ENCODE data around the gene INHBB. TPM values are rescaled to one million over a fixed set of nuclear protein-coding genes. Genes with fewer than 3 reads are reported as not detected.
A peak's percentile ranks its signal among the peaks of the same experiment; 100 is the strongest.

The INHBB gene
- total RNA-seq: not detected

DNA sequence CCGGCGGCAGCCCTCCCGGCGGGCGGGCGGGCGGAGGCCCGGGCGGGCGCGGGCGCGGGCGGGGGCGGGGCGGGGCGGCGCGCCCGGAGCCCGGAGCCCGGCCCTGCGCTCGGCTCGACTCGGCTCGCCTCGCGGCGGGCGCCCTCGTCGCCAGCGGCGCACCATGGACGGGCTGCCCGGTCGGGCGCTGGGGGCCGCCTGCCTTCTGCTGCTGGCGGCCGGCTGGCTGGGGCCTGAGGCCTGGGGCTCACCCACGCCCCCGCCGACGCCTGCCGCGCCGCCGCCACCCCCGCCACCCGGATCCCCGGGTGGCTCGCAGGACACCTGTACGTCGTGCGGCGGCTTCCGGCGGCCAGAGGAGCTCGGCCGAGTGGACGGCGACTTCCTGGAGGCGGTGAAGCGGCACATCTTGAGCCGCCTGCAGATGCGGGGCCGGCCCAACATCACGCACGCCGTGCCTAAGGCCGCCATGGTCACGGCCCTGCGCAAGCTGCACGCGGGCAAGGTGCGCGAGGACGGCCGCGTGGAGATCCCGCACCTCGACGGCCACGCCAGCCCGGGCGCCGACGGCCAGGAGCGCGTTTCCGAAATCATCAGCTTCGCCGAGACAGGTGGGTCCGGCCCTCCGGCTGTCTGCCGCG lies at the start of gene INHBB:
Gene INHBB, plus strand, starts transcription at position 111 of the 641 bp plus-strand sequence. Its CDS starts 53 bp downstream, at position 164.
- peaks cover 38 to 51% of the 10 kb centered on the region in 2 donors for H3K27me3 Mint-ChIP-seq
- H3K27ac Mint-ChIP-seq: no peak within 1 kb of the TSS
- DNase-seq (ENCODE audit: low spot score) (no peak), ATAC-seq (peak in 1 of 2 donors; percentile 57)
- H3K4me3 Mint-ChIP-seq: peak within 1 kb of the TSS; percentile 72
- no peaks in the 10 kb centered on the region for H3K9me3 Mint-ChIP-seq
- H3K4me1 Mint-ChIP-seq (ENCODE audit: low read depth in 2 of 2): peaks cover 6 to 14% of the 10 kb centered on the region in 2 donors
- H3K36me3 Mint-ChIP-seq: no peaks in the 10 kb centered on the region

DNA sequence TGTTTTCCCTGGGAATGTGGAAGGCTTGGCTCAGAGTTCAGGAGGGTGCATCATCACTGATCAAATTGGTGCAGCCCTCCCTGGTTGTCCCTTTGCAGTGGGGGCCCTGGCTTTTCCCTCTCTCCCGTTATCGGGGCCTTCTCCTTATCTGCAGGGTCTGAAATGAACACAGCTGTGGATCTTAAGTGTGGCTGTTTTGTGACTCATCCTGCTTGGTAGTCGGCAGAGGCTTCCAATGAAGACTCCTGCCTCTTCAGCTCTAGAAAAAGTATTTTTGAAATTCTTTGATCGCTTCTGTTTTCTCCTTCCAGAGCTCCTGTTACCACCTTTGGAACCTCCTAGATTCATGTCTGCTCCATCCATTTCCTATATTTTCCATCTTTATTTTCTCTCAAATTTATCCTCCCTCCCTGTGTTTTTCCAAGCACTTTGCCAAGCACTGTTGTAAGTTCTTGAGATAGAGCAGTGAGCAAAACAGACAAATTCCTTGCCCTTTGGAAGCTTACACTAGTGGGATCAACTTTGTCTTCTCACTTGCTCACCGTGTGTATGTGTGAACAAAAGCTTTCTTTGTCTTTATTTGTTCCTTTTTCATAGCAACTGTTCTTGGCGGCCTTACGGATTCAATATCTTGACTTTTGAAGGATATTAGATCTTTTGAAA lies 47.6 kb upstream of the INHBB start:
- H3K4me1 Mint-ChIP-seq (ENCODE audit: low read depth in 2 of 2): peaks cover 4 to 12% of the 10 kb centered on the region in 2 donors
- H3K27me3 Mint-ChIP-seq: no peaks in the 10 kb centered on the region
- no peak overlapping the region for H3K27ac Mint-ChIP-seq
- peaks cover 16% of the 10 kb centered on the region for H3K36me3 Mint-ChIP-seq
- ATAC-seq: no peak
- no peak overlapping the region for H3K4me3 Mint-ChIP-seq
- no peaks in the 10 kb centered on the region for H3K9me3 Mint-ChIP-seq
- DNase-seq (ENCODE audit: low spot score): no peak

DNA sequence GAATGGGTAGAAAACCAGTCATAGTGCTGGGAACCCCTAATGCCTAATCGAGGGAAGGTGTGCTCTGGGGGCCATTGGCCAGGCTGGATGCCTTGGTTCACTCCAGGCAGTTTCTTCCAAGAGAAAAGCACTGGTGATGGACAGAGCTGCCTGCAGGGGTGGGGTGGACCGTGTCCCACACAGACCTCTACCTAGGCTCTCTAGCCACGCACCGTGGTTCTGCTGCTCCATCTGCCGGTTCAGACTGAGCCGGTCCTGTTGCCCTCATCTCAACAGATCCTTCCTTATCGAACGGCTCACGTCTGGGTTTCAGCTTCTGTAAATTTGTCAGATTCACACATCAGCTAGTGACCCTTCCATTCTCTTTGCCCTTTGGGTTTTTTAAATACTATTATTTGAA lies 46.9 kb upstream of the INHBB start:
- H3K4me1 Mint-ChIP-seq (ENCODE audit: low read depth in 2 of 2): peaks cover 4 to 14% of the 10 kb centered on the region in 2 donors
- ATAC-seq: no peak
- H3K4me3 Mint-ChIP-seq: no peak overlapping the region
- no peak overlapping the region for H3K27ac Mint-ChIP-seq
- no peak for DNase-seq (ENCODE audit: low spot score)
- peaks cover 13% of the 10 kb centered on the region for H3K36me3 Mint-ChIP-seq
- H3K9me3 Mint-ChIP-seq: no peaks in the 10 kb centered on the region
- no peaks in the 10 kb centered on the region for H3K27me3 Mint-ChIP-seq

DNA sequence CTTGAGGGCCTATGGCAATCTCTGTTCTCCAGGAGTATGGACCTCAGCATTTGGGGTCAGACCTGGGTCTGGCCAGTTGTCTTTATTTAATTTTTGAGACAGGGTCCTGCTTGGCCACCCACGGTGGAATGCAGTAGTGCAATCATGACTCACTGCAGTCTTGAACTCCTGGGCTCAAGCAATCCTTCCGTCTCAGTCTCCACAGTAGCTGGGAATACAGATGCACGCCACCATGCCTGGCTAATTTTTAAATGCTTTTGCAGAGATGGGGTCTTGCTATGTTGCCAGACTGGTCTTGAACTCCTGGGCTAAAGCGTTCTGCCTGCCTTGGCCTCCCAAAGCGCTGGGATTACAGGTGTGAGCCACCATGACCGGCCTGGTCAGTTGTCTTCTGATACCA lies 46.4 kb upstream of the INHBB start:
- no peak for DNase-seq (ENCODE audit: low spot score)
- peaks cover 4 to 14% of the 10 kb centered on the region in 2 donors for H3K4me1 Mint-ChIP-seq (ENCODE audit: low read depth in 2 of 2)
- no peak overlapping the region for H3K27ac Mint-ChIP-seq
- no peaks in the 10 kb centered on the region for H3K9me3 Mint-ChIP-seq
- no peaks in the 10 kb centered on the region for H3K27me3 Mint-ChIP-seq
- H3K4me3 Mint-ChIP-seq: no peak overlapping the region
- H3K36me3 Mint-ChIP-seq: peaks cover 12% of the 10 kb centered on the region
- ATAC-seq: no peak

DNA sequence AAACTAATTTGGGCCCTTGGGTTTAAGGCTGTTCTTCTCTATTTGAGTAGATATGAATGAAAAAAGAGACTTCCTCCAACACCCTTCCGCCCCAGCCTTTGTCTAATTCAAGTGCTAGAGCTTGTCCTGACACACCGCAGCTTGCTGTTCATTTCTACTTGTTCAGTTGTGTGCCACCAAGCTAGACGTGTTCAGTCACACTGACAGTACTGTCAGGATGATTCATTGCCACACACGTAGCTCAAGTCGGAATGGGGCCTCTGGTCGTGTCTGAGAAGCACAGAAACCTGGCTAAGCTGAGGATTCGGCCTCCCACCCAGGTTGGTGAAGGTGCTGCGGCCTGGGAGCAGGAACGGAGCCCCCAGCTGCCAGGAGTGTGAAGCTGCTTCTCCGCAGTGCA lies 45.6 kb upstream of the INHBB start:
- Mint-ChIP-seq H3K9me3 (no peaks in the 10 kb centered on the region), H3K36me3 (peaks cover 12% of the 10 kb centered on the region), H3K4me3 (no peak overlapping the region), H3K4me1 (ENCODE audit: low read depth in 2 of 2) (peaks cover 4 to 14% of the 10 kb centered on the region in 2 donors), H3K27ac (no peak overlapping the region), H3K27me3 (no peaks in the 10 kb centered on the region)
- ATAC-seq (no peak), DNase-seq (ENCODE audit: low spot score) (no peak)

DNA sequence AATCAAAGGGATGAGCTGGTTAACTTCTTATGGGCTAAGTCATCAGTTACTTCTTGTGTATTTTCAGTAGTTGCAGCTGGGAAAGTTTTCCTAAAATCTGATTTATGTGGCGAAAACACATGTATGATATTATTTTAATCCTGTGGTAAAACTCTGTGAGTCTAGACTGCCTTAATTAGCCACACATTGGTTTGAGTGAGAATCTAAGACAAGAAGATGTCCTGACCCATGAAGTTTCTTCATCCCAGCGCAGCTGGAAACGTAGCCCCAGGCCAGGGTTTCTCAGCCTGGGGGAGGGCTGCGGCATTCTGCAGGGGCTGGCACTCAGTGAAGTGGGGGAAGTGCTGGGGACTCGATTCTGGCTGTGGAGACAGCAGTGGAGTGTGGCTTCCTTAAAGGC lies 44.7 kb upstream of the INHBB start:
- peaks cover 4 to 18% of the 10 kb centered on the region in 2 donors for H3K4me1 Mint-ChIP-seq (ENCODE audit: low read depth in 2 of 2)
- DNase-seq (ENCODE audit: low spot score) (no peak), ATAC-seq (no peak)
- no peaks in the 10 kb centered on the region for H3K27me3 Mint-ChIP-seq
- H3K36me3 Mint-ChIP-seq: peaks cover 12% of the 10 kb centered on the region
- no peak overlapping the region for H3K27ac Mint-ChIP-seq
- no peaks in the 10 kb centered on the region for H3K9me3 Mint-ChIP-seq
- no peak overlapping the region for H3K4me3 Mint-ChIP-seq

DNA sequence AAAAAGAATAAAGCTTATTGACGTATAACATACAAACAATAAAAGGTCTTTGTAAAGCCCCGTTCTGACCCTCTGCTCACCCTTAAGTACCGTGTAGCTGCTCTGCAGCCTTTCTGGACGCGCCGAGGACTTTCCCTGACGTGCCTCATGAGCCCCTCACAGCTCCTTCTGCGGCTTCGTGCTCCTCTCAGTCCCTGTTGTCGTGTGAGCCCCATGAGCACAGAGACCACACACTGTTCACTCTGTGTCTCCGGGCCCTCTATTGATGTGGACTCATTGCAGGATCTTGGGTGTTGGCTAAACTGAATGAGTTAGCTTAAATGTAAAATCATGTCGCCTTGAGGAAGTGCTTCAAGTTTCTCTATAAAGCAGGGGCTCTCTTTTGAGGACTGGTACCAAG lies 43.6 kb upstream of the INHBB start:
- H3K27me3 Mint-ChIP-seq: no peaks in the 10 kb centered on the region
- ATAC-seq (no peak), DNase-seq (ENCODE audit: low spot score) (no peak)
- no peaks in the 10 kb centered on the region for H3K9me3 Mint-ChIP-seq
- H3K27ac Mint-ChIP-seq: peak overlapping the region in 1 of 2 donors; percentile 42
- no peak overlapping the region for H3K4me3 Mint-ChIP-seq
- H3K36me3 Mint-ChIP-seq: peaks cover 8% of the 10 kb centered on the region
- H3K4me1 Mint-ChIP-seq (ENCODE audit: low read depth in 2 of 2): peaks cover 4 to 14% of the 10 kb centered on the region in 2 donors

DNA sequence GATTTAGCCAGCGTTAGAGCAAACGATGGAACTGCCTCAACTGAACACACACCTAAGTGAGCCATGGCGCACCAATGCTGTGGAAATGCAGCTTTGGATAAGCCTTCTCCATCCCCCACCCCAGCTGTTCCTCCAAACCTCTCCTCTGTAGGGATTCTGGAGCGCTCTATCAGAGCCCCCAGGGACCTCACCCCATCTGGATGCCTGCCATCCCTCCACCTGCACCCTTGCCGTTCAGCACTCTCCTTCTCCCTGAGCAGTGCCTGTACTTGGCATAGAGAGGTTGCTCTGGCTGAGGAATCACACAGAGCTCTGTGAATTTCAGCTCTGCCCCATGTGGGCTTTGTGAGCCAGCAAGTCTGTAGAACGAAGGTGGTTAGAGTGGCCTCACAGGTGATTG lies 42.8 kb upstream of the INHBB start:
- no peak overlapping the region for H3K27ac Mint-ChIP-seq
- peaks cover 4% of the 10 kb centered on the region for H3K36me3 Mint-ChIP-seq
- H3K9me3 Mint-ChIP-seq: no peaks in the 10 kb centered on the region
- H3K4me1 Mint-ChIP-seq (ENCODE audit: low read depth in 2 of 2): peaks cover 4 to 13% of the 10 kb centered on the region in 2 donors
- ATAC-seq: peak in 1 of 2 donors; percentile 24
- no peak overlapping the region for H3K4me3 Mint-ChIP-seq
- no peaks in the 10 kb centered on the region for H3K27me3 Mint-ChIP-seq
- no peak for DNase-seq (ENCODE audit: low spot score)

DNA sequence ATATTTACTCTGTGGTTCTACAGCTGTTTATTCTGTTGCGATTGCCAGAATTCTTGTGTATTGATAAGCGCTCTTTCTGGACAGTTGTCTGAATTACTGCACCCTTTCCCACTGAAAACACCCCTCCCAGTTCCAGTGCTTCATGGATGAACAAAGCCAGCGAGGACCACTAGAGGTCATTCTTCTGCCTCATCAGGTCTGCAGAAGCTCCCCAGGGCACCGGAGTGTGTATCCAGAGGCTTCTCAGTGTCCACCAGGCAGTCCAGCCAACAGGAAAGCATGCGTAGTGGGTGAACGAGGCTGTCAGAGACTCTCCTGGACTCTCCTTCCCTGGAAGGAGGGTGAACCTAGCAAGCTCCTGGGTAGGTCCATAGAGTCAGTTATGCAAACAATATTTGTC lies 40.6 kb upstream of the INHBB start:
- H3K9me3 Mint-ChIP-seq: no peaks in the 10 kb centered on the region
- peaks cover 4 to 13% of the 10 kb centered on the region in 2 donors for H3K4me1 Mint-ChIP-seq (ENCODE audit: low read depth in 2 of 2)
- no peak for DNase-seq (ENCODE audit: low spot score)
- no peak overlapping the region for H3K27ac Mint-ChIP-seq
- no peaks in the 10 kb centered on the region for H3K36me3 Mint-ChIP-seq
- H3K4me3 Mint-ChIP-seq: no peak overlapping the region
- ATAC-seq: no peak
- H3K27me3 Mint-ChIP-seq: no peaks in the 10 kb centered on the region

DNA sequence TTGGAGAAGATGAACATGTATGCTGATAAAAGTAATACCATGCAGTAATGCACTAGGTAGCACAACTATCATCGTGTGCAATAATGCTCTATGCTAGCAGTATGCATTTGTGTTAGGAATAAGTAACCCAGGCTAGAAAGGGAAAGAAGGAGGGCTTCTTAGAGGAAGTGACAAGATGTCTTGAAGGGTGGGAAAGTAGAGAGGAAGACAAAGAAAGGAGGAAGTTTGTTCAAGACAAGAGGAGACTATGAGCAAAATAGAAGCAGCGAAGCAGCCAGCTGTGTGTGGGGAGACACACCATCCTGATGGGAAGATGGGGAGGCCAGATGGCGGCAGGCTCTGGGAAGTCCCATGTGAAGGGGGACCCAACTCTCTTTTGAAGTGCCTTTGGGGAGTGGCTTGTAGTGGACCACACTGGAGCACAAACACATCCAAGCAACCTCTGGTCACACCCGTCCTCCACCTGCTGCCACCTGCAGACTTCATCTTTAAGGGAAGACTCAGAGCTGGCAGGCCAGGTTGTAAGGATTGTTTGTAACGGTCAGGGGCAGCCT lies 39.9 kb upstream of the INHBB start:
- Mint-ChIP-seq H3K27ac (no peak overlapping the region), H3K4me1 (ENCODE audit: low read depth in 2 of 2) (peaks cover 4 to 13% of the 10 kb centered on the region in 2 donors), H3K36me3 (no peaks in the 10 kb centered on the region), H3K27me3 (no peaks in the 10 kb centered on the region), H3K4me3 (no peak overlapping the region), H3K9me3 (no peaks in the 10 kb centered on the region)
- ATAC-seq: no peak
- DNase-seq (ENCODE audit: low spot score): no peak

DNA sequence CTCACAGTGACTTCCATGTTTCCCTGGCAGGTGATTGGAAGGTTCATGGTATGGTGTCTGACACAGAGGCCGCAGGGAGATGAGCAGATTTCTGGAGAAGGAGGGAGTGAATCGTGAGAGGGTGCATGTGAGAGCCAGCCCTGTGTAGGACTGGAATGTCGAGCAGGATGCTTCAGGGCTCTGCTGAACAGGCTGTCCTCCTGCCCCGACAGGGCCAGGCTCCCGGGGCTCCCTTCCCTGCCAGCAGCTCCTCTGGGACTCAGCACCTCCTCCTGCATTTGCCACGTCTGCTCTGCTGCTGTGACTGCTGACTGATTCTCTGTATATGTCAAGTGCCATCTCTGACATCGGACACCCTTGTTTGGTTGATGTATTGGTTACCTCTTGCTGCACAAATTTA lies 38.5 kb upstream of the INHBB start:
- no peaks in the 10 kb centered on the region for H3K27me3 Mint-ChIP-seq
- no peak overlapping the region for H3K4me3 Mint-ChIP-seq
- H3K36me3 Mint-ChIP-seq: no peaks in the 10 kb centered on the region
- ATAC-seq: no peak
- H3K27ac Mint-ChIP-seq: no peak overlapping the region
- H3K4me1 Mint-ChIP-seq (ENCODE audit: low read depth in 2 of 2): peaks cover 4 to 10% of the 10 kb centered on the region in 2 donors
- H3K9me3 Mint-ChIP-seq: no peaks in the 10 kb centered on the region
- DNase-seq (ENCODE audit: low spot score): no peak

DNA sequence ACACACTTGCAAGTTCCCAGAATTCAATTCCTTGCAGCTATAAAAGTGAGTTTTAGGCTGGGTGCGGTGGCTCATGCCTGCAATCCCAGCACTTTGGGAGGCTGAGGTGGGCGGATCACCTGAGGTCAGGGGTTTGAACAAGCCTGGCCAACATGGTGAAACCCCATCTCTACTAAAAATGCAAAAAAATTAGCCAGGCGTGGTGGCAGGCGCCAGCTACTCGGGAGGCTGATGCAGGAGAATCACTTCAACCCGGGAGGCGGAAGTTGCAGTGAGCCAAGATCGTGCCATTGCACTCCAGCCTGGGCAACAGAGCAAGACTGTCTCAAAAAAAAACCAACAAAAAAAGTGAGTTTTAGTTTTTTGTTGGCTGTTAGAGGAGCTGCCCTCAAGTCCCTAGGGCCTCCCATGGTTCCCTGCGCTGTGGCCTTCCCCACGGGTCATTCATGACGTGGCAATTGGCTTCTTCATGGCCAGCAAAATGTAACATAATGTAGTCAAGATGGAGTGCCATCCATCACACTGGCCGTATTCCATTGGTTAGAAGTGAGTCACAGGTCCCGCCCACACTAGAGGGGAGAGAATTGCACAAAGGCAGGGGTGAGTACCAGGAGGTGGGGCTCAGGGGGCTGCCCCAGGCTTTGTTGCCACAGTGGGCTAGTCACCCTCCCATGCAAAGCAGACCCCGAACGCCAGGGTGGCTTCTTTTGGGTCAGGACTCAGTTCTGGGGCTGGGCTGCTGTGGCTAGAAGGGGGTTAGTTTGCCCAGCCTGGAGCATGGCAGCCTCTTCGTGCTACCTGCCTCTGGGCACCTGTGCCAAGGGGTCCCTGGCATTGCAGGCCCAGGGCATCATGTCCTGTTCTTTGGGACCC lies 37.7 kb upstream of the INHBB start:
- DNase-seq (ENCODE audit: low spot score) (no peak), ATAC-seq (peak in 1 of 2 donors; percentile 39)
- Mint-ChIP-seq H3K4me1 (ENCODE audit: low read depth in 2 of 2) (peaks cover 0 to 13% of the 10 kb centered on the region in 2 donors), H3K36me3 (no peaks in the 10 kb centered on the region), H3K27me3 (no peaks in the 10 kb centered on the region), H3K9me3 (no peaks in the 10 kb centered on the region), H3K27ac (no peak overlapping the region), H3K4me3 (no peak overlapping the region)

DNA sequence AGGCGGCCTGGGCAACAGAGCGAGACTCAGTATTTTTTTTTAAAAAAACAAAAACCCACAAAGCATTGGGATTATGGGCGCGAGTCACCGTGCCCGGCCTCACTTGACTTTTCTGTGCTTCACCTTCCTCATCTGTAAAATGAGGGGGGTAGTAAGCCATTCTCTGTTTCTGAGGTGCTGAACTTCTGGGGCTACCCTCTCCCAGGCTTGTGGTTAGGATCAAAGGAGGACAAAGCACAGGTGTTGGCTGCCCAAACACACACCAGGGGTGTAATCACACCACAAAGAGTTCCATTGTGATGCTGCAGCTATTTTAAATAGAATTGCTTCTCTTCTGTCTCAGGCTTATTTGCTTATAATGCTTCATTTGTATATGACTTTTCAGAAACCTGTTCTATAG lies 35.8 kb upstream of the INHBB start:
- no peaks in the 10 kb centered on the region for H3K36me3 Mint-ChIP-seq
- no peak for DNase-seq (ENCODE audit: low spot score)
- ATAC-seq: no peak
- H3K27ac Mint-ChIP-seq: peak overlapping the region in 1 of 2 donors; percentile 58
- no peaks in the 10 kb centered on the region for H3K9me3 Mint-ChIP-seq
- peaks cover 6 to 7% of the 10 kb centered on the region in 2 donors for H3K27me3 Mint-ChIP-seq
- H3K4me1 Mint-ChIP-seq (ENCODE audit: low read depth in 2 of 2): peaks cover 0 to 13% of the 10 kb centered on the region in 2 donors
- H3K4me3 Mint-ChIP-seq: no peak overlapping the region

All from natural killer cell treated with Interleukin-12 subunit alpha and Interleukin-12 subunit beta and Interleukin-15 and Interleukin-18, amount 100 ng/mL, for 72 hours (primary cell).